Breast epithelium (tissue), 3 donors: ENCODE results near the gene FARP1.

Experiments
- CTCF ChIP-seq, 3 donors: fragments of 450-650 bp; IDR thresholded peaks; one replicate each; pipeline ENCODE4 v1.5.1; 2016 to 2017; ENCODE audit warnings: antibody characterized with exemption in 3 of 3, mild to moderate bottlenecking in 3 of 3, moderate library complexity in 3 of 3
- POLR2A ChIP-seq: fragments of 450-650 bp; IDR thresholded peaks from one replicate; pipeline ENCODE4 v1.6.1; 2016; ENCODE audit warnings: antibody characterized with exemption, mild to moderate bottlenecking, moderate library complexity
- POLR2AphosphoS5 ChIP-seq, 3 donors: sonication (generic); formaldehyde crosslinking; IDR thresholded peaks; one replicate each; pipeline ENCODE4 v1.6.1; 2017; ENCODE audit warnings: antibody characterized with exemption in 3 of 3

DNA sequence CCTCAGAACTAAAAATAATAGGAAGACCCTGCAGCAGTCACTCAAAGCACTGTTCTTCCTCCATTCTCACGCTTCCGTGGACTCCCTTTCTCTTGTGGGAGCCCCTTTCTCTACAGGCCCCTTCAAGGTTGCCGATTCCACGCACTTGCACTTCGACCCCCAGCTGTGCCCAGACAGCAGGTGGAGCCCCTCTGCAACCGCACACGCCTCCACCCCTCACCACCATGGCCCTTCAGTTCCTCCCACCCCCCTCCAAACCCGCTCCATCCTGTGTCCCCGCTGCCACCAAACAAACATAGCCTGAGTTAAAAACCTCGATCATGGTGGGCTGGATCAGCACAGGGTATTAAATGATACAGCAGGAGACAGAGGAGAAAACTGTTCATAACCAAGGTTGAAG is 331.4 kb downstream of the FARP1 start:
- TF ChIP-seq CTCF (IDR thresholded peaks at IDR 0.05) (no peak), POLR2AphosphoS5 (IDR thresholded peaks at IDR 0.05) (no peak), POLR2A (no peak)
